Mesenchymal stem cell (in vitro differentiated cells and primary cell): ENCODE measurements around the gene TM7SF2.

Experiments
- DNase-seq: peaks from one replicate; pipeline ENCODE4 v3.0.0-alpha.2; 2013
- H2AFZ ChIP-seq: one replicate; pipeline ENCODE4 v1.6.1; 2013; ENCODE audit warnings: low read depth, mild to moderate bottlenecking, control low read depth, inconsistent platforms, low read length, moderate library complexity
- H2AK5ac ChIP-seq: 2 replicates; pipeline ENCODE4 v1.6.1; 2013; ENCODE audit warnings: low read length, moderate library complexity, mild to moderate bottlenecking, inconsistent platforms; ENCODE audit not compliant: severe bottlenecking
- H2BK120ac ChIP-seq: one replicate; pipeline ENCODE4 v1.6.1; 2013; ENCODE audit warnings: low read depth, mild to moderate bottlenecking, inconsistent platforms, low read length, moderate library complexity
- H2BK12ac ChIP-seq, 2 experiments: one replicate each; pipeline ENCODE4 v1.6.1; 2013; ENCODE audit warnings: inconsistent platforms in 2 of 2, low read length in 2 of 2, mild to moderate bottlenecking in 2 of 2, moderate library complexity in 2 of 2, control low read depth in 1 of 2
- H2BK15ac ChIP-seq: one replicate; pipeline ENCODE4 v1.6.1; 2013; ENCODE audit warnings: mild to moderate bottlenecking, low read depth, inconsistent platforms; ENCODE audit not compliant: poor library complexity, severe bottlenecking
- H2BK5ac ChIP-seq: 2 replicates; pipeline ENCODE4 v1.6.1; 2013; ENCODE audit warnings: low read depth, mild to moderate bottlenecking, low read length, control low read depth, inconsistent platforms; ENCODE audit not compliant: poor library complexity, severe bottlenecking
- H3K14ac ChIP-seq, 2 experiments: one replicate each; pipeline ENCODE4 v1.6.1; 2013; ENCODE audit warnings: inconsistent platforms in 2 of 2, low read length in 2 of 2, control low read depth in 1 of 2, mild to moderate bottlenecking in 1 of 2, moderate library complexity in 1 of 2
- H3K18ac ChIP-seq, 2 experiments: one replicate each; pipeline ENCODE4 v1.6.1; 2013; ENCODE audit warnings: inconsistent platforms in 2 of 2, low read length in 2 of 2, control low read depth in 1 of 2, low read depth in 1 of 2, mild to moderate bottlenecking in 1 of 2
- H3K23ac ChIP-seq, 2 experiments: one replicate each; pipeline ENCODE4 v1.6.1; 2013; ENCODE audit warnings: inconsistent platforms in 2 of 2, low read length in 2 of 2, mild to moderate bottlenecking in 2 of 2, moderate library complexity in 2 of 2, control low read depth in 1 of 2
- H3K27ac ChIP-seq: 2 replicates; pipeline ENCODE4 v1.5.1; 2013; ENCODE audit warnings: mild to moderate bottlenecking, moderate library complexity, low read length, control low read depth, inconsistent platforms; ENCODE audit not compliant: poor library complexity, severe bottlenecking
- H3K27me3 ChIP-seq, 2 experiments: 2 replicates each; pipeline versions ENCODE4 v1.6.1 to v1.7.0; 2013; ENCODE audit warnings: low read length in 2 of 2, mild to moderate bottlenecking in 2 of 2, moderate library complexity in 2 of 2, control low read depth in 1 of 2, inconsistent platforms in 1 of 2; ENCODE audit not compliant: control insufficient read depth in 1 of 2, insufficient read depth in 1 of 2
- H3K36me3 ChIP-seq, 2 experiments: 2 replicates each; pipeline versions ENCODE4 v1.6.1 to v1.7.0; 2013; ENCODE audit warnings: low read length in 2 of 2, control low read depth in 1 of 2, inconsistent platforms in 1 of 2, low read depth in 1 of 2, mild to moderate bottlenecking in 1 of 2; ENCODE audit not compliant: insufficient read depth in 2 of 2, control insufficient read depth in 1 of 2
- H3K4ac ChIP-seq, 2 experiments: one replicate each; pipeline ENCODE4 v1.6.1; 2013; ENCODE audit warnings: inconsistent platforms in 2 of 2, low read length in 2 of 2, mild to moderate bottlenecking in 2 of 2, moderate library complexity in 2 of 2, control low read depth in 1 of 2, low read depth in 1 of 2
- H3K4me1 ChIP-seq: 2 replicates; pipeline ENCODE4 v1.6.1; 2013; ENCODE audit warnings: low read depth, low read length, control low read depth; ENCODE audit not compliant: control insufficient read depth, insufficient read depth
- H3K4me2 ChIP-seq: 2 replicates; pipeline ENCODE4 v1.6.1; 2013; ENCODE audit warnings: low read length, mild to moderate bottlenecking, inconsistent platforms; ENCODE audit not compliant: poor library complexity, severe bottlenecking
- H3K4me3 ChIP-seq, 2 experiments: 2 replicates each; pipeline versions ENCODE4 v1.5.1 to v1.7.0; 2013; ENCODE audit warnings: low read length in 2 of 2, mild to moderate bottlenecking in 2 of 2, control low read depth in 1 of 2, low read depth in 1 of 2; ENCODE audit not compliant: insufficient read depth in 1 of 2
- H3K79me1 ChIP-seq: replicated peaks from 2 replicates; pipeline ENCODE4 v1.6.1; 2013; ENCODE audit warnings: mild to moderate bottlenecking, control low read depth, low read length, inconsistent platforms; ENCODE audit not compliant: poor library complexity, severe bottlenecking
- H3K9ac ChIP-seq: 2 replicates; pipeline ENCODE4 v1.7.0; 2013; ENCODE audit warnings: mild to moderate bottlenecking, low read length, moderate library complexity
- H3K9me3 ChIP-seq: 2 replicates; pipeline ENCODE4 v1.7.0; 2013; ENCODE audit warnings: mild to moderate bottlenecking, low read length; ENCODE audit not compliant: control insufficient read depth
- H4K8ac ChIP-seq: one replicate; pipeline ENCODE4 v1.6.1; 2013; ENCODE audit warnings: inconsistent platforms, mild to moderate bottlenecking, low read length, moderate library complexity
- H4K91ac ChIP-seq: one replicate; pipeline ENCODE4 v1.6.1; 2013; ENCODE audit warnings: mild to moderate bottlenecking, low read length, inconsistent platforms
- WGBS: methylation state at CpG from one replicate; pipeline ENCODE4 v1.1.7; 2013; ENCODE audit warnings: mixed read lengths; 5-methylcytosine and 5-hydroxymethylcytosine counted together

The TM7SF2 gene

DNA sequence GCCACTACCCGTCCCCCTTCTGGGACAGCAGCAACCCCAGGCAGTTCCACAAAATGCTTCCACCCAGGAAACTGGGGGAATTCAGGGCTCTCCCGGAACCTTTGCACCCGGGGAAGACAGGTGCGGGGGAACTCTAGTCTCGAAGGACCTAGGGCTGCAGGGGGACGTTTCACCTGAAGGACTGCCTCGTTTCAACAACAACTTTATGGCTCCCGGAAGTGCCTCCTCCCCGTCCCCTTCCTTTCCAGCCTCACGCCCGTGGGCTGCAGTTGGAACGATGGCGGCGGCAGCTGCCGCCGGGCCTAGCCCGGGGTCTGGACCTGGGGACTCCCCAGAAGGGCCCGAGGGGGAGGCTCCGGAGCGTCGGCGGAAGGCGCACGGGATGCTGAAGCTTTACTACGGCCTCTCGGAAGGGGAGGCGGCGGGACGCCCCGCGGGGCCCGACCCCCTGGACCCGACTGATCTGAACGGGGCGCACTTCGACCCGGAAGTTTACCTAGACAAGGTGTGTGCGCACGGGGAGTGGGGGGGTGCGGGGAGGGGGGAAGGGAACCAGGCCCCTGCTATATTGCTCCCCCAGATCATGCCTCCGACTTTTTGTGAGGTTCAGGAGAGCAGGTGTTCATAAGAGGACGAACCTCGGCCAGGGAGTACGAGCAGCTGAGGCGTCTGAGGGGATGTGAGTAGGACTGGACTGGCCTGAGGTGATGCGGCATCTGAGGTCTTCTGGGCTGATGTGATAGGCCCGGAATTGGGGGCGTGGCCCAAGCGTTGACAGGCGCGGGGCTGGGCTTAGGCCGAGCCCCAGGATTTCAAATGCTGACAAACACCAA lies 15.5 kb upstream of the TM7SF2 start, which contains the start of gene VPS51:
VPS51 (plus strand) TSS at position 241 of the 833 bp plus-strand sequence; CDS start at position 278, 37 bp downstream.
- Histone ChIP-seq H3K9me3 (no peaks in the 10 kb centered on the region), H3K9ac (peak within 1 kb of the TSS; percentile 90), H3K14ac (peak within 1 kb of the TSS in 1 of 2 experiments; percentile 81), H4K91ac (peak within 1 kb of the TSS; percentile 95), H3K79me1 (peaks cover 13% of the 10 kb centered on the region), H3K27ac (peak within 1 kb of the TSS; percentile 48), H2BK120ac (peak within 1 kb of the TSS; percentile 62), H2AK5ac (no peak within 1 kb of the TSS), H4K8ac (peak within 1 kb of the TSS; percentile 100), H3K4me3 (peak within 1 kb of the TSS; percentile 71 to 86), H2BK15ac (peak within 1 kb of the TSS; percentile 30), H3K4ac (peak within 1 kb of the TSS; percentile 73 to 91), H3K23ac (peak within 1 kb of the TSS in 1 of 2 experiments; percentile 46), H2BK5ac (no peak within 1 kb of the TSS), H2BK12ac (peak within 1 kb of the TSS in 1 of 2 experiments; percentile 49), H3K4me2 (peak within 1 kb of the TSS; percentile 46), H3K4me1 (peaks cover 8% of the 10 kb centered on the region), H3K36me3 (peaks cover 2 to 7% of the 10 kb centered on the region in 2 experiments), H3K18ac (peak within 1 kb of the TSS; percentile 48 to 90), H2AFZ (peak within 1 kb of the TSS; percentile 87), H3K27me3 (no peaks in the 10 kb centered on the region)
- under 1% methylated on average over 49 of the region's 52 CpGs for WGBS
- DNase-seq, result peak; percentile 91

DNA sequence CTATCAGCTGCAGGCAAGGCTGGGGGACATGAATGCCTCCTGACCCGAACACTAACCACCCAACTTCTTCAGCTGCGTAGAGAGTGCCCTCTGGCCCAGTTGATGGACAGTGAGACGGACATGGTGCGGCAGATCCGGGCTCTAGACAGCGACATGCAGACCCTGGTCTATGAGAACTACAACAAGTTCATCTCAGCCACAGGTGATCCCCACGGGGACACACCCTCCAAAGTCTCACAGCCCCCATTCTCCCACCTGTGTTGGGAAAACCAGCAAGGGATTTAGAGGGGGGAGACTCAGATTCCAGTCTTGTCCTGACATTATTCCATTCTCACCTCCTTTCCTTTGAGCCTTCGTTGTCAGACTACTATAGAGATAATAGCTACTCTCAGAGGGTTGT lies 14.7 kb upstream of the TM7SF2 start:
- H3K79me1 ChIP-seq, result peaks cover 15% of the 10 kb centered on the region
- H2BK12ac ChIP-seq, result no peak overlapping the region
- no peak overlapping the region for H4K91ac ChIP-seq
- no peak overlapping the region for H3K27ac ChIP-seq
- peak overlapping the region; percentile 23 for H3K4me2 ChIP-seq
- no peak overlapping the region for H4K8ac ChIP-seq
- H3K4me1 ChIP-seq, result peaks cover 10% of the 10 kb centered on the region
- H3K9me3 ChIP-seq, result no peaks in the 10 kb centered on the region
- no peak overlapping the region for H2AK5ac ChIP-seq
- no peak overlapping the region for H3K14ac ChIP-seq
- no peak overlapping the region for H2BK5ac ChIP-seq
- H3K9ac ChIP-seq, result peak overlapping the region; percentile 90
- no peak overlapping the region for H3K18ac ChIP-seq
- no peak overlapping the region for H2BK120ac ChIP-seq
- H2AFZ ChIP-seq, result no peak overlapping the region
- H3K4me3 ChIP-seq, result peak overlapping the region; percentile 35 to 86
- no peaks in the 10 kb centered on the region for H3K27me3 ChIP-seq
- H3K4ac ChIP-seq, result no peak overlapping the region
- DNase-seq, result no peak
- peaks cover 2 to 7% of the 10 kb centered on the region in 2 experiments for H3K36me3 ChIP-seq
- H2BK15ac ChIP-seq, result no peak overlapping the region
- WGBS, result 73% methylated on average over 7 of the region's 8 CpGs
- H3K23ac ChIP-seq, result no peak overlapping the region

DNA sequence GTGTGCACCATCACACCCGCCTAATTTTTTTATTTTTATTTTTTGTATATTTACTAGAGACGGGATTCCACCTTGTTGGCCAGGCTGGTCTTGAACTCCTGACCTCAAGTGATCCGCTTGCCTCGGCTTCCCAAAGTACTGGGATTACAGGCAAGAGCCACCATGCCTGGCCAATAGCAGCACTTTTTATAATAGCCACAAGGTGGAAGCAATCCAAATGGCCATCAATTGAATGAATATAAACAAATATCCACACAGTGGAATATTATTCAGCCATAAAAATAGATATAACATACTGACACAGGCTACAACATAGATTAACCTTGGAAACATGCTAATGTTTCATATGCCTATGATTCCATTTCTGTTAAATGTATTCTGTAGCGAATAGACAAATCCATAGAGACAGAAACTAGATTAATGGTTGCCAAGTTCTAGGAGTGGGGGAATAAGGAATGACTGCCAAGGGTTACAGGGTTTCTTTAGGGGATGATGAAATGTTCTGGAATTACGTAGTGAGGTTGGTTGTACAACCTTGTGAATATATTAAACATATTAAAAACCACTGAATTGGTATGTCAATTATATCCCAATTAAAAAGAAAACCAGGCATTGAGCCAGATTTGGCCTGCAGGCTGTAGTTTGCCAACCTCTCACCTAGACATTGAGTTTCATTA lies 10.9 kb upstream of the TM7SF2 start:
- WGBS, result 98% methylated on average over 4 of the region's 6 CpGs
- Histone ChIP-seq H3K4ac (no peak overlapping the region), H2BK12ac (no peak overlapping the region), H2AK5ac (no peak overlapping the region), H3K9ac (no peak overlapping the region), H2BK5ac (no peak overlapping the region), H4K8ac (no peak overlapping the region), H3K27ac (no peak overlapping the region), H3K9me3 (no peaks in the 10 kb centered on the region), H3K18ac (no peak overlapping the region), H4K91ac (no peak overlapping the region), H3K36me3 (peaks cover 8 to 17% of the 10 kb centered on the region in 2 experiments), H3K27me3 (no peaks in the 10 kb centered on the region), H2AFZ (no peak overlapping the region), H3K4me3 (no peak overlapping the region), H3K23ac (no peak overlapping the region), H3K4me2 (no peak overlapping the region), H3K14ac (no peak overlapping the region), H2BK15ac (no peak overlapping the region), H3K79me1 (peaks cover 30% of the 10 kb centered on the region), H3K4me1 (peaks cover 8% of the 10 kb centered on the region), H2BK120ac (no peak overlapping the region)
- no peak for DNase-seq
